ENCODE data around the gene GJB4.
A peak's percentile ranks its signal among the peaks of the same experiment; 100 is the strongest.

GJB4 gene

GRCh38 chr1:34778381-34778780 lies 18.8 kb downstream of the GJB4 start:
- no peak for DNase-seq (ENCODE audit: low spot score)

- no peak for DNase-seq (ENCODE audit: low spot score)
These were observed 19.5 kb downstream of the GJB4 start for GRCh38 chr1:34779005-34779404.

- DNase-seq (ENCODE audit: low spot score) = no peak
These were observed 20.0 kb downstream of the GJB4 start for GRCh38 chr1:34779526-34779925.

- DNase-seq (ENCODE audit: low spot score) = no peak
These were observed 20.4 kb downstream of the GJB4 start for GRCh38 chr1:34779962-34780361.

- no peak for DNase-seq (ENCODE audit: low spot score)
These were observed 21.0 kb downstream of the GJB4 start for GRCh38 chr1:34780528-34780927.

- DNase-seq (ENCODE audit: low spot score) = no peak
These were observed 21.7 kb downstream of the GJB4 start, which contains the start of gene GJB3 for GRCh38 chr1:34781071-34781843. GJB3 (plus strand) TSS chr1:34781214; CDS start chr1:34784763, 3,549 bp downstream.

GRCh38 chr1:34781844-34782391 lies 22.4 kb downstream of the GJB4 start:
- no peak for DNase-seq (ENCODE audit: low spot score)

- DNase-seq (ENCODE audit: low spot score) = no peak
These were observed 25.2 kb downstream of the GJB4 start for GRCh38 chr1:34784751-34785221.

- DNase-seq (ENCODE audit: low spot score) = no peak
These were observed 25.8 kb downstream of the GJB4 start for GRCh38 chr1:34785231-34785874.

- no peak for DNase-seq (ENCODE audit: low spot score)
These were observed 26.4 kb downstream of the GJB4 start for GRCh38 chr1:34785875-34786470.

- DNase-seq (ENCODE audit: low spot score) = peak; percentile 80
These were observed 27.2 kb downstream of the GJB4 start for GRCh38 chr1:34786521-34787325.

GRCh38 chr1:34787461-34788420 lies 28.2 kb downstream of the GJB4 start:
- no peak for DNase-seq (ENCODE audit: low spot score)

GRCh38 chr1:34790985-34791384 lies 31.4 kb downstream of the GJB4 start:
- no peak for DNase-seq (ENCODE audit: low spot score)

- no peak for DNase-seq (ENCODE audit: low spot score)
These were observed 32.9 kb downstream of the GJB4 start for GRCh38 chr1:34792424-34792823.

GRCh38 chr1:34792868-34793727 lies 33.6 kb downstream of the GJB4 start, which contains the start of gene GJA4:
GJA4 (plus strand) TSS chr1:34792999; CDS start chr1:34794214, 1,215 bp downstream.
- no peak for DNase-seq (ENCODE audit: low spot score)

GRCh38 chr1:34794001-34794789 lies 34.7 kb downstream of the GJB4 start:
- DNase-seq (ENCODE audit: low spot score) = no peak

- no peak for DNase-seq (ENCODE audit: low spot score)
These were observed 35.2 kb downstream of the GJB4 start for GRCh38 chr1:34794790-34795180.

GRCh38 chr1:34795916-34796315 lies 36.4 kb downstream of the GJB4 start:
- DNase-seq (ENCODE audit: low spot score) = no peak

- DNase-seq (ENCODE audit: low spot score) = no peak
These were observed 37.5 kb downstream of the GJB4 start for GRCh38 chr1:34796990-34797389.

Measured in pons (tissue), 1 donor.